ENCODE results near the gene DCC. TPM values are rescaled to one million over a fixed set of nuclear protein-coding genes. Genes with fewer than 3 reads are reported as not detected.

DCC gene
- total RNA-seq, 3 donors from 2014 or later (not counting 1 experiment from before 2014, with no cell fraction given) = not detected

GRCh38 chr18:52334896-52335295 is 5.1 kb upstream of the DCC start:
- no peak overlapping the region for H3K27ac ChIP-seq (ENCODE audit: low read length)
- Mint-ChIP-seq H3K4me3 (no peak overlapping the region), H3K27me3 (ENCODE audit: low read depth in 2 of 2) (peaks cover 1 to 5% of the 10 kb centered on the region in 2 donors), H3K27ac (no peak overlapping the region), H3K4me1 (no peaks in the 10 kb centered on the region), H3K9me3 (peaks cover 6 to 8% of the 10 kb centered on the region in 2 donors), H3K36me3 (peaks cover under 1% of the 10 kb centered on the region)
- DNase-seq (no peak), ATAC-seq (no peak)
- H3K27me3 ChIP-seq (ENCODE audit: control insufficient read depth, insufficient read depth, low read length) = no peaks in the 10 kb centered on the region
- H3K9me3 ChIP-seq (ENCODE audit: control insufficient read depth, insufficient read depth, low read length) = no peaks in the 10 kb centered on the region
- no peak overlapping the region for H3K4me3 ChIP-seq (ENCODE audit: low read length)
- intact Hi-C loops (cut with micrococcal nuclease) = no loop called here
- WGBS (ENCODE audit: insufficient coverage) = no CpG with 5 or more reads among the region's 1 CpG
- no peaks in the 10 kb centered on the region for H3K36me3 ChIP-seq (ENCODE audit: control insufficient read depth, insufficient read depth, low read length)
- TF ChIP-seq CTCF (IDR thresholded peaks at IDR 0.05) = no peak
- no peaks in the 10 kb centered on the region for H3K4me1 ChIP-seq (ENCODE audit: control insufficient read depth, insufficient read depth, low read length)

- peaks cover 5% of the 10 kb centered on the region for H3K27me3 ChIP-seq (ENCODE audit: control insufficient read depth, insufficient read depth, low read length)
- intact Hi-C loops (cut with micrococcal nuclease) = no loop called here
- no peaks in the 10 kb centered on the region for H3K4me1 Mint-ChIP-seq
- no peak overlapping the region for H3K27ac Mint-ChIP-seq
- TF ChIP-seq CTCF (IDR thresholded peaks at IDR 0.05) = no peak
- no peak overlapping the region for H3K4me3 Mint-ChIP-seq
- H3K4me1 ChIP-seq (ENCODE audit: control insufficient read depth, insufficient read depth, low read length) = no peaks in the 10 kb centered on the region
- DNase-seq (no peak), ATAC-seq (no peak)
- H3K9me3 ChIP-seq (ENCODE audit: control insufficient read depth, insufficient read depth, low read length) = peaks cover 3% of the 10 kb centered on the region
- H3K36me3 Mint-ChIP-seq = peaks cover 17% of the 10 kb centered on the region
- H3K36me3 ChIP-seq (ENCODE audit: control insufficient read depth, insufficient read depth, low read length) = no peaks in the 10 kb centered on the region
- no peak overlapping the region for H3K27ac ChIP-seq (ENCODE audit: low read length)
- no peak overlapping the region for H3K4me3 ChIP-seq (ENCODE audit: low read length)
- H3K27me3 Mint-ChIP-seq (ENCODE audit: low read depth in 2 of 2) = peaks cover 21 to 26% of the 10 kb centered on the region in 2 donors
- peaks cover 6 to 10% of the 10 kb centered on the region in 2 donors for H3K9me3 Mint-ChIP-seq
- 95% methylated on average over 1 of the region's 1 CpG for WGBS (ENCODE audit: insufficient coverage)
Observed at GRCh38 chr18:52337276-52337675, 2.7 kb upstream of the DCC start.

GRCh38 chr18:52340406-52341102 is 557 bp downstream of the DCC start:
- H3K36me3 Mint-ChIP-seq = peaks cover 17% of the 10 kb centered on the region
- 7% methylated on average over 25 of the region's 32 CpGs for whole genome bisulfite sequencing (ENCODE audit: insufficient coverage)

More at GRCh38 chr18:52340406-52341102, 557 bp downstream of the DCC start:
- no peaks in the 10 kb centered on the region for H3K36me3 ChIP-seq (ENCODE audit: control insufficient read depth, insufficient read depth, low read length)
- H3K27ac ChIP-seq (ENCODE audit: low read length) = no peak overlapping the region
- Mint-ChIP-seq H3K27ac (no peak overlapping the region), H3K9me3 (peaks cover 6 to 9% of the 10 kb centered on the region in 2 donors), H3K27me3 (ENCODE audit: low read depth in 2 of 2) (peaks cover 21 to 26% of the 10 kb centered on the region in 2 donors), H3K4me3 (no peak overlapping the region), H3K4me1 (no peaks in the 10 kb centered on the region)
- TF ChIP-seq CTCF (IDR thresholded peaks at IDR 0.05) = no peak
- peaks cover 7% of the 10 kb centered on the region for H3K27me3 ChIP-seq (ENCODE audit: control insufficient read depth, insufficient read depth, low read length)
- DNase-seq (no peak), ATAC-seq (no peak)
- no peak overlapping the region for H3K4me3 ChIP-seq (ENCODE audit: low read length)
- intact Hi-C loops (cut with micrococcal nuclease) = no loop called here
- peaks cover 3% of the 10 kb centered on the region for H3K9me3 ChIP-seq (ENCODE audit: control insufficient read depth, insufficient read depth, low read length)
- H3K4me1 ChIP-seq (ENCODE audit: control insufficient read depth, insufficient read depth, low read length) = no peaks in the 10 kb centered on the region
